HL-60 (cell line): ENCODE results near the gene TAS1R1.

Experiments
- DNase-seq, 2 experiments: peaks; one replicate each; pipeline ENCODE4 v3.0.0-alpha.2; 2010 to 2020; ENCODE audit warnings: low read depth in 1 of 2, low spot score in 1 of 2
- H3K27ac ChIP-seq: fragments of 250-450 bp; sonication (Bioruptor Pico); replicated peaks from 2 replicates; pipeline ENCODE4 v1.5.1; 2020; ENCODE audit warnings: mild to moderate bottlenecking, moderate library complexity
- H3K27me3 ChIP-seq: fragments of 250-450 bp; sonication (Bioruptor Pico); 2 replicates; pipeline ENCODE4 v1.5.1; 2021; ENCODE audit warnings: mild to moderate bottlenecking, moderate library complexity; ENCODE audit not compliant: insufficient read depth, poor library complexity, severe bottlenecking
- H3K4me3 ChIP-seq: replicated peaks from 2 replicates; pipeline ENCODE4 v1.5.1; 2011; ENCODE audit warnings: mild to moderate bottlenecking, control low read depth, low read length; ENCODE audit not compliant: insufficient read depth
- CTCF ChIP-seq: IDR thresholded peaks from one replicate; pipeline ENCODE4 v1.5.1; 2011; ENCODE audit warnings: low read length, control low read depth, inconsistent platforms; ENCODE audit not compliant: insufficient read depth
- GABPA ChIP-seq: IDR thresholded peaks from 2 replicates; pipeline ENCODE4 v1.6.1; 2012; ENCODE audit warnings: low read depth
- POLR2AphosphoS5 ChIP-seq: IDR thresholded peaks from 2 replicates; pipeline ENCODE4 v1.6.1; 2012; ENCODE audit warnings: low read depth
- REST ChIP-seq: IDR thresholded peaks from 2 replicates; pipeline ENCODE4 v1.6.1; 2012; ENCODE audit warnings: low read depth; ENCODE audit not compliant: insufficient replicate concordance
- SPI1 ChIP-seq: IDR thresholded peaks from 2 replicates; pipeline ENCODE4 v1.6.1; 2012; ENCODE audit warnings: low read depth, mild to moderate bottlenecking, borderline replicate concordance

TAS1R1 gene

GRCh38 chr1:6601049-6601922 is 46.2 kb downstream of the TAS1R1 start:
- H3K27ac ChIP-seq, result peak overlapping the region; percentile 81
- DNase-seq, result peak; percentile 82 to 89
- H3K27me3 ChIP-seq, result no peaks in the 10 kb centered on the region
- peak overlapping the region; percentile 93 for H3K4me3 ChIP-seq
- no peak for TF ChIP-seq GABPA
- TF ChIP-seq POLR2AphosphoS5, result 0 out of 2 replicates have a peak, but pooled peaks have one; percentile 20

- H3K4me3 ChIP-seq, result peak overlapping the region; percentile 93
- peak overlapping the region; percentile 90 for H3K27ac ChIP-seq
- DNase-seq, result no peak
- no peak for TF ChIP-seq CTCF
- no peak; the same call in 1 of the 2 replicates for TF ChIP-seq SPI1
- no peak for TF ChIP-seq POLR2AphosphoS5
- TF ChIP-seq GABPA, result no peak
- TF ChIP-seq REST, result peak; percentile 31
- H3K27me3 ChIP-seq, result no peaks in the 10 kb centered on the region
These were observed 47.0 kb downstream of the TAS1R1 start for GRCh38 chr1:6601923-6602668.

- peak within 1 kb of the TSS; percentile 90 for H3K27ac ChIP-seq
- peak within 1 kb of the TSS; percentile 93 for H3K4me3 ChIP-seq
- no peaks in the 10 kb centered on the region for H3K27me3 ChIP-seq
- TF ChIP-seq CTCF, result no peak
- no peak for TF ChIP-seq GABPA
- TF ChIP-seq SPI1, result no peak
- TF ChIP-seq REST, result no peak
- peak; percentile 78; the same call in 1 of the 2 replicates for TF ChIP-seq POLR2AphosphoS5
- DNase-seq, result peak; percentile 81
These were observed 47.6 kb downstream of the TAS1R1 start, which contains the start of gene KLHL21 for GRCh38 chr1:6602669-6603237. Gene KLHL21, minus strand, starts transcription at chr1:6602869. Its CDS starts 52 bp downstream, at chr1:6602817.
